Right ventricle myocardium inferior (tissue), 1 donor: ENCODE measurements around the gene OXT. TPM values are rescaled to one million over a fixed set of nuclear protein-coding genes. Genes with fewer than 3 reads are reported as not detected.
"Not testable (repeated sequence)": the region's sequence is repeated elsewhere in the genome, so short reads cannot be mapped to it uniquely, and the experiment has no call there.

Source experiments
- ATAC-seq: fragments of 200-7000 bp; cut with Tn5 transposase; one replicate; pipeline ENCODE4 v1.9.1; 2020; ENCODE audit warnings: mild to moderate bottlenecking, moderate library complexity
- DNase-seq: peaks from one replicate; pipeline ENCODE4 v3.0.0; 2021; ENCODE audit errors: missing footprints
- intact Hi-C: fragments of 100-400 bp; cut with DNase I; formaldehyde crosslinking; loops from one replicate; pipeline ENCODE4 v1.11.0; 2022
- long read RNA-seq: library from polyadenylated mRNA; unstranded; transcript quantifications from one replicate; pipeline ENCODE4 v2.0.0, GENCODE V29; 2021
- total RNA-seq: library from RNA; stranded (reverse); fragmentation: NEBNext Ultra II Directional; extraction: Animal tissue kit (Norgen Biotek cat#: 25700); gene quantifications from one replicate; pipeline ENCODE4 v1.2.1, GENCODE V29; 2021
- donor health status: DM: no; HTN: yes; CAD: no; lungs with severe emphysema.

The OXT gene
- 0.54 TPM for total RNA-seq
- long read RNA-seq, result 0 reads

GRCh38 chr20:3071610-3072529, at the start of gene OXT:
Gene OXT, plus strand, starts transcription at chr20:3071620. Its CDS starts 36 bp downstream, at chr20:3071656.
- DNase-seq (peak; percentile 79), ATAC-seq (peak; percentile 87)
- intact Hi-C loops, result no loop called here

- ATAC-seq (no peak), DNase-seq (no peak)
- intact Hi-C loops, result no loop called here
These were observed 49.6 kb upstream of the OXT start for GRCh38 chr20:3021777-3022176.

- ATAC-seq, result not testable (repeated sequence)
These were observed 48.6 kb upstream of the OXT start for GRCh38 chr20:3022559-3023490.

GRCh38 chr20:3027987-3028386, 43.4 kb upstream of the OXT start:
- intact Hi-C loops, result no loop called here
- DNase-seq (no peak), ATAC-seq (no peak)

More at GRCh38 chr20:3022559-3023490, 48.6 kb upstream of the OXT start:
- DNase-seq, intact Hi-C loops: not testable (repeated sequence)

- ATAC-seq, result no peak
- DNase-seq, result no peak
- intact Hi-C loops, result no loop called here
These were observed 39.8 kb upstream of the OXT start for GRCh38 chr20:3031524-3032147.

- intact Hi-C loops, result no loop called here
- ATAC-seq (peak; percentile 54), DNase-seq (peak; percentile 74)
These were observed 38.8 kb upstream of the OXT start for GRCh38 chr20:3032624-3033023.

GRCh38 chr20:3037654-3038053, 33.8 kb upstream of the OXT start:
- DNase-seq (no peak), ATAC-seq (no peak)
- intact Hi-C loops, result no loop called here

GRCh38 chr20:3038454-3038853, 33.0 kb upstream of the OXT start:
- ATAC-seq, result no peak
- intact Hi-C loops, result no loop called here
- DNase-seq, result no peak

GRCh38 chr20:3039426-3039825, 32.0 kb upstream of the OXT start:
- no peak for ATAC-seq
- no peak for DNase-seq
- intact Hi-C loops, result no loop called here

- intact Hi-C loops, result no loop called here
- no peak for DNase-seq
- no peak for ATAC-seq
These were observed 31.3 kb upstream of the OXT start for GRCh38 chr20:3040086-3040485.

GRCh38 chr20:3041854-3042409, 29.5 kb upstream of the OXT start:
- intact Hi-C loops, result no loop called here

GRCh38 chr20:3042625-3043024, 28.8 kb upstream of the OXT start:
- DNase-seq (no peak), ATAC-seq (peak; percentile 39)
- intact Hi-C loops, result no loop called here

More at GRCh38 chr20:3041854-3042409, 29.5 kb upstream of the OXT start:
- DNase-seq (no peak), ATAC-seq (no peak)

GRCh38 chr20:3043322-3043721, 28.1 kb upstream of the OXT start, which contains the start of gene GNRH2:
Gene GNRH2, plus strand, starts transcription at chr20:3043622. Its CDS starts 793 bp downstream, at chr20:3044415.
- intact Hi-C loops, result no loop called here
- no peak for DNase-seq
- ATAC-seq, result no peak

- intact Hi-C loops, result no loop called here
- ATAC-seq (no peak), DNase-seq (no peak)
These were observed 27.0 kb upstream of the OXT start for GRCh38 chr20:3044336-3044965.

GRCh38 chr20:3045042-3045815, 26.2 kb upstream of the OXT start:
- intact Hi-C loops, result no loop called here
- DNase-seq (peak; percentile 88), ATAC-seq (peak; percentile 78)

- peak; percentile 97 for DNase-seq
- peak; percentile 93 for ATAC-seq
- intact Hi-C loops, result no loop called here
These were observed 25.4 kb upstream of the OXT start, which contains the start of gene MRPS26 for GRCh38 chr20:3045816-3046676. Gene MRPS26, plus strand, starts transcription at chr20:3046052. Its CDS starts 17 bp downstream, at chr20:3046069.
